ENCODE data around the gene KIF3A.

DNA sequence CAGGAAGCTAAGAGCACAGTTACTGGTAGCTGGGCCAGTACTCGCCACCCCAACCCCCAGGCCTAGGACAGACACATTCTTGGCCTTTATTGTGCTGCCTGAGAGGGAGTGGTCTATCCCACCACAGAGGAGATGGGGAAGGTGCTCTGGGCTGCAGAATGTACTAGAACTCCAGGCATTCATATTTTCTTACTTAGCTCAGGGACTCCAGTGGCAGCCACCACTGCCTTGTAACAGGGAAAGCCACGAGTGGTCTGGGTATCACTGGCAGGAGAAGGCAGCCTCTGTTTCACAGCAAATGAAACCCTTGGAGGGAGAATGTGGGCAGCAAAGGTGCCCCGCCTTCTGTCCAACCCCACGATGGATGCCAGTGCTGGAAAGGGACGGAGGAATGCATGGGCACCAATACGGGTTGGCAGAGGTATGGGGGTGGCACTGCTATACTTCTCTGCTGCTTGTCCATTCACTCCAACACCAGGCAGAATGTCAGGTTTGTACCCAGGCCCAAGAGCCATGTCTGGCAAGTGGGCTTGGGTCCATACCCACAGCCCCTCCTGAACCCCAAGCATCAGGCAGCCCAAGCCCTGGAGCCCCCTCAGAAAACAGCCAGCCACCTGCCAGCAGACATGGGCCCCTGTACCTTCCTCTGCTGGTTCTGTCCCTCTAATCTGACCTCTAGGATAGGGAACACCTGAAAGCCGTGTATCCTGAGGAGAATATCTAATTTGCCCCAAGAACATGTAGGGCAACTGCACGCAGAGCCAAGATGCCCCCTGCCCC is 35.1 kb upstream of the KIF3A start:
- TF ChIP-seq EZH2 (IDR thresholded peaks at IDR 0.05) (no peak), POLR2AphosphoS5 (IDR thresholded peaks at IDR 0.05; ENCODE audit: borderline replicate concordance, low read depth, low read length) (no peak)
